SH-SY5Y (cell line): Measurements from ENCODE around the gene HYAL1.

Source experiments
- GATA2 ChIP-seq: IDR thresholded peaks from 2 replicates; pipeline ENCODE4 v1.6.1; 2011; ENCODE audit warnings: mild to moderate bottlenecking, low read depth, low read length
- GATA3 ChIP-seq: IDR thresholded peaks from 2 replicates; pipeline ENCODE4 v1.6.1; 2011; ENCODE audit warnings: low read depth, mild to moderate bottlenecking, low read length, moderate library complexity

DNA sequence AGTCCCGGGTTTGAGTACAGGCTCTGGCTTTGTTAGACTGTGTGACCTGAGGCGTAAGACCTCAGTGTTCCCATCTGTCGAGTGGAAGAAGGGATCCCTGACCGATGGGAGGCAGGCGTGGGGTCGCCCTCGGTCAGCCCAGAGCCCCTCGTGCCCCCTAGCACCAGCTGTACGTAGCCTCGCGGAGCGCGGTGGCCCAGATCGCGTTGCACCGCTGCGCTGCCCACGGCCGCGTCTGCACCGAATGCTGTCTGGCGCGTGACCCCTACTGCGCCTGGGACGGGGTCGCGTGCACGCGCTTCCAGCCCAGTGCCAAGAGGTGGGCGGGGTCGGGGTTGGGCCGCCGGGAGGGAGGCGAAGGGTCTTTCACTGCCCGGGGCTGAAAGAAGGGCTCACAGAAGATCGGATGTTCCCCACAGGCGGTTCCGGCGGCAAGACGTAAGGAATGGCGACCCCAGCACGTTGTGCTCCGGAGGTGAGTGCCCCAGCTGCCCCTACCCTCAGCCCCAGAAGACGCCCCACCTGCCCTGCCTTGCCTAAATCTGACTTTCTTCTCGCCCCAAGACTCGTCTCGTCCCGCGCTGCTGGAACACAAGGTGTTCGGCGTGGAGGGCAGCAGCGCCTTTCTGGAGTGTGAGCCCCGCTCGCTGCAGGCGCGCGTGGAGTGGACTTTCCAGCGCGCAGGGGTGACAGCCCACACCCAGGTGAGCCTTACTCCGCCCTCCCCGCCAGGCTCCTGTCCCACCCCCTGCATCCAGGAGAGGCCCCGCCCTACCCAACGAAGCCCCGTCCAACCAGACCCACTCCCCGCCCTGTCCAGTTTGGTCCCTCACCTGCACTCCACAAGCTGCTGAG lies 28.0 kb downstream of the HYAL1 start:
- TF ChIP-seq GATA2 (no peak), GATA3 (no peak)
